Liver (tissue), 9 donors: ENCODE results near the gene ST6GAL1. TPM values are rescaled to one million over a fixed set of nuclear protein-coding genes. Genes with fewer than 3 reads are reported as not detected.
"Not testable (repeated sequence)": the region's sequence is repeated elsewhere in the genome, so short reads cannot be mapped to it uniquely, and the experiment has no call there.

Source experiments
- DNase-seq: peaks from one replicate; pipeline ENCODE4 v3.0.0-alpha.2; 2017; ENCODE audit warnings: low spot score
- H3K27ac ChIP-seq, 2 donors: one replicate each; pipeline ENCODE4 v1.7.0; 2013; ENCODE audit warnings: inconsistent platforms in 2 of 2, low read length in 2 of 2, control low read depth in 1 of 2, low read depth in 1 of 2, mild to moderate bottlenecking in 1 of 2
- H3K27me3 ChIP-seq, 4 donors: one replicate each; pipeline versions ENCODE4 v1.6.1 to v1.7.0; 2013; ENCODE audit warnings: low read length in 3 of 4, inconsistent platforms in 1 of 4, mild to moderate bottlenecking in 1 of 4, moderate library complexity in 1 of 4; ENCODE audit not compliant: control insufficient read depth in 4 of 4, insufficient read depth in 4 of 4
- H3K36me3 ChIP-seq, 4 donors: one replicate each; pipeline versions ENCODE4 v1.6.1 to v1.7.0; 2013; ENCODE audit warnings: low read length in 3 of 4, mild to moderate bottlenecking in 3 of 4, low read depth in 1 of 4, moderate library complexity in 1 of 4; ENCODE audit not compliant: control insufficient read depth in 4 of 4, insufficient read depth in 3 of 4
- H3K4me1 ChIP-seq, 4 donors: one replicate each; pipeline versions ENCODE4 v1.6.1 to v1.7.0; 2013; ENCODE audit warnings: low read length in 3 of 4, mild to moderate bottlenecking in 3 of 4, moderate library complexity in 1 of 4; ENCODE audit not compliant: control insufficient read depth in 4 of 4, insufficient read depth in 4 of 4
- H3K4me3 ChIP-seq, 3 donors: one replicate each; pipeline versions ENCODE4 v1.6.1 to v1.7.0; 2013; ENCODE audit warnings: low read length in 3 of 3, control low read depth in 1 of 3, low read depth in 1 of 3, mild to moderate bottlenecking in 1 of 3
- H3K9ac ChIP-seq, 2 donors: one replicate each; pipeline ENCODE4 v1.7.0; 2013; ENCODE audit warnings: low read length in 2 of 2, mild to moderate bottlenecking in 2 of 2, moderate library complexity in 2 of 2, control low read depth in 1 of 2, low read depth in 1 of 2
- H3K9me3 ChIP-seq, 4 donors: one replicate each; pipeline versions ENCODE4 v1.6.1 to v1.7.0; 2013; ENCODE audit warnings: low read length in 3 of 4; ENCODE audit not compliant: control insufficient read depth in 4 of 4
- EGR1 ChIP-seq, 2 donors: IDR thresholded peaks; 2 replicates each; pipeline ENCODE4 v1.6.1; 2016 to 2018; ENCODE audit warnings: antibody characterized with exemption in 2 of 2, low read depth in 2 of 2
- FOXA1 ChIP-seq: IDR thresholded peaks from 2 replicates; pipeline ENCODE4 v1.6.1; 2016; ENCODE audit warnings: antibody characterized with exemption
- FOXA2 ChIP-seq: IDR thresholded peaks from 2 replicates; pipeline ENCODE4 v1.6.1; 2016; ENCODE audit warnings: antibody characterized with exemption
- GABPA ChIP-seq, 2 donors: IDR thresholded peaks in 1 of 2; conservative IDR thresholded peaks in 1 of 2; 2 replicates each; pipeline ENCODE4 v1.6.1; 2016; ENCODE audit warnings: antibody characterized with exemption in 2 of 2, mild to moderate bottlenecking in 1 of 2, moderate library complexity in 1 of 2
- HNF4A ChIP-seq, 2 donors: conservative IDR thresholded peaks; 2 replicates each; pipeline ENCODE4 v1.6.1; 2016; ENCODE audit warnings: antibody characterized with exemption in 2 of 2, mild to moderate bottlenecking in 2 of 2
- HNF4G ChIP-seq: IDR thresholded peaks from 2 replicates; pipeline ENCODE4 v1.6.1; 2016; ENCODE audit warnings: antibody characterized with exemption
- JUND ChIP-seq, 2 donors: IDR thresholded peaks; 2 replicates each; pipeline ENCODE4 v1.6.1; 2016; ENCODE audit warnings: antibody characterized with exemption in 2 of 2
- NR2F2 ChIP-seq: IDR thresholded peaks from 2 replicates; pipeline ENCODE4 v1.6.1; 2016; ENCODE audit warnings: antibody characterized with exemption
- RAD21 ChIP-seq, 2 donors: IDR thresholded peaks; 2 replicates each; pipeline ENCODE4 v1.6.1; 2016; ENCODE audit warnings: antibody characterized with exemption in 2 of 2, mild to moderate bottlenecking in 2 of 2
- RXRA ChIP-seq, 2 donors: IDR thresholded peaks; 2 replicates each; pipeline ENCODE4 v1.6.1; 2017 to 2018; ENCODE audit warnings: antibody characterized with exemption in 2 of 2, mild to moderate bottlenecking in 1 of 2
- SP1 ChIP-seq: IDR thresholded peaks from 2 replicates; pipeline ENCODE4 v1.6.1; 2018; ENCODE audit warnings: antibody characterized with exemption, mild to moderate bottlenecking
- TAF1 ChIP-seq: conservative IDR thresholded peaks from 2 replicates; pipeline ENCODE4 v1.6.1; 2016; ENCODE audit warnings: antibody characterized with exemption, mild to moderate bottlenecking
- YY1 ChIP-seq: IDR thresholded peaks from 2 replicates; pipeline ENCODE4 v1.6.1; 2016; ENCODE audit warnings: antibody characterized with exemption, mild to moderate bottlenecking
- WGBS: extraction: QIAGEN DNeasy Blood & Tissue Kit; methylation state at CpG from one replicate; pipeline ENCODE4 v1.1.7; 2013; 5-methylcytosine and 5-hydroxymethylcytosine counted together
- polyA plus RNA-seq, 2 donors: library from polyadenylated mRNA; stranded (reverse) in 1 of 2; unstranded in 1 of 2; fragments of 200-250 nt in 1 of 2; fragments of >200 nt in 1 of 2; fragmentation: Nextera tagmentation in 1 of 2; extraction: Ambion mirVana in 1 of 2; gene quantifications; one replicate each; pipeline versions ENCODE4 v1.2.1 to v1.2.3, GENCODE V29; 2013 to 2015
- total RNA-seq, 2 donors: library from RNA; depleted of rRNA; stranded (reverse); fragments of >200 nt; gene quantifications; one replicate each; pipeline ENCODE4 v1.2.3, GENCODE V29; 2014
- TF ChIP-seq, protein P1 (sequence below): IDR thresholded peaks from 2 replicates; pipeline ENCODE4 v1.6.1; 2016; ENCODE audit warnings: antibody characterized with exemption
- TF ChIP-seq, protein P2 (sequence below): IDR thresholded peaks from 2 replicates; pipeline ENCODE4 v1.6.1; 2016; ENCODE audit warnings: antibody characterized with exemption
- TF ChIP-seq, protein P3 (sequence below): IDR thresholded peaks from 2 replicates; pipeline ENCODE4 v1.6.1; 2016; ENCODE audit warnings: antibody characterized with exemption, mild to moderate bottlenecking
- TF ChIP-seq, protein P4 (sequence below): IDR thresholded peaks from 2 replicates; pipeline ENCODE4 v1.6.1; 2016; ENCODE audit warnings: antibody characterized with exemption
- donor health status: healthy.
- donor health status: healthy.
- donor health status: healthy.
- donor health status: healthy.
- donor health status: healthy.

The ST6GAL1 gene
- total and polyA plus RNA-seq, 4 donors, result 102 to 425 (median 328) TPM

DNA sequence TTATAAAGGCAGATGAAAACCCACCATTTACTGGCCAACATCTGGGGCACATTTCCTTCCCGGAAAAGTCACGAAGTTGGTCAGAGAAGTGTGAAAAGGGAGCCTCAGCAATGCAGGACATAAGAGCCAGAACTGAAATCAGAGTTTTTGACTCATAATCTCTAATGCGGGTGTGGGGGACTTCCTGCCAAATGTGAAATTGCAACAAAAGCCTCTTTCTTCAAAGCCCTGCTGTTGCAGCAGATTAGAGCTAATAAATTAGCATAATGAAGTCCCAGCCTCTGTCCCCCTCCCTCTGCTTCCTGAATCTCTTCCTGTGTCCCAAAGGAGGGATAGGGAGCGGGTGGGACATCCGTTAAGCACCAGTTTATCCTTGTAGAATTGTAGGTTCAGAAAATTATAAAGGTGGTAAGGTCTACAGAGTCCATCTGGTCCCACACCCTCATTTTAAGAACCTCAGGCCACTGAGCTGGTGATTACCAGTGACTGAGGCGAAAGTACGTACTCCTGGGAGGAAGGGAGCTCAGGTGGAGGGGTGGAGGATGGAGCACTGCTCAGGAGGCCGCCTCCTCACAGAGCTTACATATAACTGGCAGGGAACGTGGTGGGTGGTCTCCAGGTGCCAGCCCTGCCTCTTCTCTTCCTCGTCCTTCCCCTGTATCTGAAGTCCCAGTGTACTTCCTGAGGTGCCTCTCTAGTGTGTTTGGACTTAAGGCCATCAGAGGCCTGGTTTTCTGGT lies 35.0 kb downstream of the ST6GAL1 start:
- Histone ChIP-seq H3K4me3 (no peak overlapping the region), H3K27me3 (no peaks in the 10 kb centered on the region), H3K4me1 (peaks cover 0 to 4% (median 1%) of the 10 kb centered on the region in 4 donors), H3K27ac (no peak overlapping the region), H3K9me3 (no peaks in the 10 kb centered on the region), H3K36me3 (no peaks in the 10 kb centered on the region), H3K9ac (no peak overlapping the region)
- 82% methylated on average over 10 of the region's 10 CpGs for WGBS
- TF ChIP-seq FOXA2 (no peak), YY1 (no peak), HNF4G (no peak), NR2F2 (peak; percentile 53)
- DNase-seq, result no peak

DNA sequence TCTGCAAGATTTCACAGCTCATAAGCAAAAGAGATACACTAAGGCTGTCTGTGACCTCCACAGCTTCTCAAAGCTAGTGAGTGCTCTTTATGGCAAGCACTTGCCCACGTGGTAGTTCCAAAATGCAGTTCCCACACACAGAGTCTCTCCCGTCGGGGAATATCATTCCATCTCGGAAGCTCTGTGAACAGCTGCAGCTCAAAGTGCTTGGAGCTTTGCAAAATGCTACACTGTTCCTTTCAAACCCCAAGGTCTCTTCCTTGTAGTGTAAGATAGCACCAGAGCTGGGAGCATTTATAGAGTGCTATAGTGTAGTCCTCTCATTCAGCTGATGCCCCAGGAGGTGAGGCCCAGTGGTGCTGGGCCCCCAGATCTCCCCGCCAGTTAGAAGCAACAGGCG lies 36.1 kb downstream of the ST6GAL1 start:
- Histone ChIP-seq H3K9me3 (no peaks in the 10 kb centered on the region), H3K27me3 (no peaks in the 10 kb centered on the region), H3K36me3 (no peaks in the 10 kb centered on the region), H3K4me3 (no peak overlapping the region), H3K9ac (no peak overlapping the region), H3K4me1 (peaks cover 2 to 4% (median 4%) of the 10 kb centered on the region in 4 donors), H3K27ac (no peak overlapping the region)
- DNase-seq, result no peak
- WGBS, result 85% methylated on average over 6 of the region's 6 CpGs
- TF ChIP-seq NR2F2 (no peak), RAD21 (IDR thresholded peaks at IDR 0.05) (no peak), YY1 (no peak), HNF4G (no peak), FOXA2 (no peak), RXRA (IDR thresholded peaks at IDR 0.05) (no peak), GABPA (IDR thresholded peaks at IDR 0.05 in 1 of 2, conservative IDR thresholded peaks at IDR 0.05 in 1 of 2) (no peak), TAF1 (no peak), FOXA1 (no peak), JUND (IDR thresholded peaks at IDR 0.05) (no peak), SP1 (no peak), EGR1 (IDR thresholded peaks at IDR 0.05; ENCODE audit: low read depth in 2 of 2) (no peak), HNF4A (conservative IDR thresholded peaks at IDR 0.05) (no peak)
- TF ChIP-seq, protein P1, sequence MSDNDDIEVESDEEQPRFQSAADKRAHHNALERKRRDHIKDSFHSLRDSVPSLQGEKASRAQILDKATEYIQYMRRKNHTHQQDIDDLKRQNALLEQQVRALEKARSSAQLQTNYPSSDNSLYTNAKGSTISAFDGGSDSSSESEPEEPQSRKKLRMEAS, result no peak
- TF ChIP-seq, protein P2, sequence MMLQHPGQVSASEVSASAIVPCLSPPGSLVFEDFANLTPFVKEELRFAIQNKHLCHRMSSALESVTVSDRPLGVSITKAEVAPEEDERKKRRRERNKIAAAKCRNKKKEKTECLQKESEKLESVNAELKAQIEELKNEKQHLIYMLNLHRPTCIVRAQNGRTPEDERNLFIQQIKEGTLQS, result no peak
- TF ChIP-seq, protein P3, sequence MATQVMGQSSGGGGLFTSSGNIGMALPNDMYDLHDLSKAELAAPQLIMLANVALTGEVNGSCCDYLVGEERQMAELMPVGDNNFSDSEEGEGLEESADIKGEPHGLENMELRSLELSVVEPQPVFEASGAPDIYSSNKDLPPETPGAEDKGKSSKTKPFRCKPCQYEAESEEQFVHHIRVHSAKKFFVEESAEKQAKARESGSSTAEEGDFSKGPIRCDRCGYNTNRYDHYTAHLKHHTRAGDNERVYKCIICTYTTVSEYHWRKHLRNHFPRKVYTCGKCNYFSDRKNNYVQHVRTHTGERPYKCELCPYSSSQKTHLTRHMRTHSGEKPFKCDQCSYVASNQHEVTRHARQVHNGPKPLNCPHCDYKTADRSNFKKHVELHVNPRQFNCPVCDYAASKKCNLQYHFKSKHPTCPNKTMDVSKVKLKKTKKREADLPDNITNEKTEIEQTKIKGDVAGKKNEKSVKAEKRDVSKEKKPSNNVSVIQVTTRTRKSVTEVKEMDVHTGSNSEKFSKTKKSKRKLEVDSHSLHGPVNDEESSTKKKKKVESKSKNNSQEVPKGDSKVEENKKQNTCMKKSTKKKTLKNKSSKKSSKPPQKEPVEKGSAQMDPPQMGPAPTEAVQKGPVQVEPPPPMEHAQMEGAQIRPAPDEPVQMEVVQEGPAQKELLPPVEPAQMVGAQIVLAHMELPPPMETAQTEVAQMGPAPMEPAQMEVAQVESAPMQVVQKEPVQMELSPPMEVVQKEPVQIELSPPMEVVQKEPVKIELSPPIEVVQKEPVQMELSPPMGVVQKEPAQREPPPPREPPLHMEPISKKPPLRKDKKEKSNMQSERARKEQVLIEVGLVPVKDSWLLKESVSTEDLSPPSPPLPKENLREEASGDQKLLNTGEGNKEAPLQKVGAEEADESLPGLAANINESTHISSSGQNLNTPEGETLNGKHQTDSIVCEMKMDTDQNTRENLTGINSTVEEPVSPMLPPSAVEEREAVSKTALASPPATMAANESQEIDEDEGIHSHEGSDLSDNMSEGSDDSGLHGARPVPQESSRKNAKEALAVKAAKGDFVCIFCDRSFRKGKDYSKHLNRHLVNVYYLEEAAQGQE, result no peak
- TF ChIP-seq, protein P4, sequence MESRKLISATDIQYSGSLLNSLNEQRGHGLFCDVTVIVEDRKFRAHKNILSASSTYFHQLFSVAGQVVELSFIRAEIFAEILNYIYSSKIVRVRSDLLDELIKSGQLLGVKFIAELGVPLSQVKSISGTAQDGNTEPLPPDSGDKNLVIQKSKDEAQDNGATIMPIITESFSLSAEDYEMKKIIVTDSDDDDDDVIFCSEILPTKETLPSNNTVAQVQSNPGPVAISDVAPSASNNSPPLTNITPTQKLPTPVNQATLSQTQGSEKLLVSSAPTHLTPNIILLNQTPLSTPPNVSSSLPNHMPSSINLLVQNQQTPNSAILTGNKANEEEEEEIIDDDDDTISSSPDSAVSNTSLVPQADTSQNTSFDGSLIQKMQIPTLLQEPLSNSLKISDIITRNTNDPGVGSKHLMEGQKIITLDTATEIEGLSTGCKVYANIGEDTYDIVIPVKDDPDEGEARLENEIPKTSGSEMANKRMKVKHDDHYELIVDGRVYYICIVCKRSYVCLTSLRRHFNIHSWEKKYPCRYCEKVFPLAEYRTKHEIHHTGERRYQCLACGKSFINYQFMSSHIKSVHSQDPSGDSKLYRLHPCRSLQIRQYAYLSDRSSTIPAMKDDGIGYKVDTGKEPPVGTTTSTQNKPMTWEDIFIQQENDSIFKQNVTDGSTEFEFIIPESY, result no peak

DNA sequence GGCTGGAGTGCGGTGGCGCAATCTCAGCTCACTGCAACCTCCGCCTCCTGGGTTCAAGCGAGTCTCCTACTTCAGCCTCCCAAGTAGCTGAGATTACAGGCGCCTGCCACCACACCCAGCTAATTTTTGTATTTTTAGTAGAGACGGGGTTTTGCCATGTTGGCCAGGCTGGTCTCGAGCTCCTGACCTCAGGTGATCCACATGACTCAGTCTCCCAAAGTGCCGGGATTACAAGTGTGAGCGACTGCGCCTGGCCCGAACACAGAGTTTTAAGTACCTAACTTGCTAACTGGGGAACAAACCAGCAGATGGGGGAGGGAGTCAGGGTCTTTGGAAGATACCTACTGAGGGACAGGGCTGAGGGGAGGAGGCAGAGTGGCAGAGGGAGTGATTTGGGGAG lies 36.9 kb downstream of the ST6GAL1 start:
- H3K9me3 ChIP-seq, H3K27me3 ChIP-seq, H3K27ac ChIP-seq, H3K36me3 ChIP-seq, H3K9ac ChIP-seq, DNase-seq, H3K4me3 ChIP-seq: not testable (repeated sequence)
- WGBS, result 97% methylated on average over 11 of the region's 11 CpGs
- peaks cover 3 to 11% (median 4%) of the 10 kb centered on the region in 4 donors for H3K4me1 ChIP-seq
